KBM-7 (cell line): ENCODE measurements around the gene ZNF423.

Source experiments
- DNase-seq: peaks from one replicate; pipeline ENCODE4 v3.0.0-alpha.2; 2015
- in situ Hi-C: fragments of 300-500 bp; cut with MboI; formaldehyde crosslinking; loops from 2 replicates; pipeline ENCODE4 v1.14.3; 2020; ENCODE audit warnings: low sequenced_read_pairs, low pct_unique_long_range_greater_than_20kb, mixed read lengths

The ZNF423 gene

GRCh38 chr16:49854188-49854795, 1.6 kb downstream of the ZNF423 start:
- in situ Hi-C loops: no loop called here
- DNase-seq: no peak

- no peak for DNase-seq
Measured at GRCh38 chr16:49852279-49852678, 3.6 kb downstream of the ZNF423 start.

GRCh38 chr16:49851468-49851787, 4.5 kb downstream of the ZNF423 start:
- in situ Hi-C loops: no loop called here
- DNase-seq: no peak

More at GRCh38 chr16:49852279-49852678, 3.6 kb downstream of the ZNF423 start:
- in situ Hi-C loops: no loop called here

- in situ Hi-C loops: no loop called here
- DNase-seq: no peak
Measured at GRCh38 chr16:49850558-49851467, 5.1 kb downstream of the ZNF423 start.

- in situ Hi-C loops: no loop called here
- no peak for DNase-seq
Measured at GRCh38 chr16:49849754-49850108, 6.2 kb downstream of the ZNF423 start.

GRCh38 chr16:49849037-49849753, 6.7 kb downstream of the ZNF423 start:
- DNase-seq: no peak
- in situ Hi-C loops: no loop called here

- in situ Hi-C loops: no loop called here
- no peak for DNase-seq
Measured at GRCh38 chr16:49848530-49848929, 7.4 kb downstream of the ZNF423 start.

- no peak for DNase-seq
- in situ Hi-C loops: no loop called here
Measured at GRCh38 chr16:49846800-49847199, 9.1 kb downstream of the ZNF423 start.

- no peak for DNase-seq
- in situ Hi-C loops: no loop called here
Measured at GRCh38 chr16:49844359-49844758, 11.6 kb downstream of the ZNF423 start.

GRCh38 chr16:49843758-49844157, 12.2 kb downstream of the ZNF423 start:
- in situ Hi-C loops: no loop called here
- DNase-seq: no peak

GRCh38 chr16:49842972-49843371, 12.9 kb downstream of the ZNF423 start:
- DNase-seq: no peak
- in situ Hi-C loops: no loop called here

GRCh38 chr16:49839017-49839825, 16.7 kb downstream of the ZNF423 start:
- DNase-seq: no peak
- in situ Hi-C loops: no loop called here

- in situ Hi-C loops: no loop called here
- no peak for DNase-seq
Measured at GRCh38 chr16:49838441-49839016, 17.4 kb downstream of the ZNF423 start.

GRCh38 chr16:49837688-49838410, 18.1 kb downstream of the ZNF423 start:
- in situ Hi-C loops: no loop called here
- DNase-seq: no peak

GRCh38 chr16:49836668-49837067, 19.2 kb downstream of the ZNF423 start:
- in situ Hi-C loops: no loop called here
- no peak for DNase-seq

- no peak for DNase-seq
- in situ Hi-C loops: no loop called here
Measured at GRCh38 chr16:49836218-49836617, 19.7 kb downstream of the ZNF423 start.

GRCh38 chr16:49835161-49835777, 20.6 kb downstream of the ZNF423 start:
- in situ Hi-C loops: no loop called here
- DNase-seq: no peak

GRCh38 chr16:49834531-49835151, 21.3 kb downstream of the ZNF423 start:
- no peak for DNase-seq
- in situ Hi-C loops: no loop called here
